GM11168 (cell line): ENCODE results near the gene SGCA.

Experiments used
- in situ Hi-C: fragments of 300-500 bp; cut with MboI; formaldehyde crosslinking; loops from one replicate; pipeline ENCODE4 v1.12.0; 2022; ENCODE audit warnings: low sequenced_read_pairs; ENCODE audit not compliant: unreplicated experiment

SGCA gene

GRCh38 chr17:50180111-50180510, 14.3 kb downstream of the SGCA start:
- in situ Hi-C loops: no loop called here

GRCh38 chr17:50180620-50181019, 14.8 kb downstream of the SGCA start:
- in situ Hi-C loops: no loop called here

GRCh38 chr17:50181144-50181543, 15.3 kb downstream of the SGCA start:
- in situ Hi-C loops: no loop called here

- in situ Hi-C loops: no loop called here
Measured at GRCh38 chr17:50181591-50182560, 16.1 kb downstream of the SGCA start.

- in situ Hi-C loops: no loop called here
Measured at GRCh38 chr17:50182783-50183420, 17.1 kb downstream of the SGCA start.

GRCh38 chr17:50183421-50183994, 17.7 kb downstream of the SGCA start:
- in situ Hi-C loops: no loop called here

GRCh38 chr17:50184064-50184463, 18.3 kb downstream of the SGCA start:
- in situ Hi-C loops: no loop called here

- in situ Hi-C loops: no loop called here
Measured at GRCh38 chr17:50184611-50185398, 19.0 kb downstream of the SGCA start.

GRCh38 chr17:50185631-50186471, 20.0 kb downstream of the SGCA start:
- in situ Hi-C loops: no loop called here

- in situ Hi-C loops: no loop called here
Measured at GRCh38 chr17:50186661-50187393, 21.0 kb downstream of the SGCA start.

GRCh38 chr17:50187394-50187725, 21.6 kb downstream of the SGCA start:
- in situ Hi-C loops: no loop called here

GRCh38 chr17:50187751-50188530, 22.1 kb downstream of the SGCA start:
- in situ Hi-C loops: no loop called here

- in situ Hi-C loops: no loop called here
Measured at GRCh38 chr17:50188531-50188920, 22.7 kb downstream of the SGCA start.

- in situ Hi-C loops: no loop called here
Measured at GRCh38 chr17:50188921-50189549, 23.2 kb downstream of the SGCA start.

GRCh38 chr17:50189550-50190292, 23.9 kb downstream of the SGCA start:
- in situ Hi-C loops: no loop called here

GRCh38 chr17:50190293-50190602, 24.4 kb downstream of the SGCA start:
- in situ Hi-C loops: no loop called here

GRCh38 chr17:50190603-50191358, 25.0 kb downstream of the SGCA start:
- in situ Hi-C loops: no loop called here
